ENCODE measurements around the gene MRM1.

MRM1 gene

DNA sequence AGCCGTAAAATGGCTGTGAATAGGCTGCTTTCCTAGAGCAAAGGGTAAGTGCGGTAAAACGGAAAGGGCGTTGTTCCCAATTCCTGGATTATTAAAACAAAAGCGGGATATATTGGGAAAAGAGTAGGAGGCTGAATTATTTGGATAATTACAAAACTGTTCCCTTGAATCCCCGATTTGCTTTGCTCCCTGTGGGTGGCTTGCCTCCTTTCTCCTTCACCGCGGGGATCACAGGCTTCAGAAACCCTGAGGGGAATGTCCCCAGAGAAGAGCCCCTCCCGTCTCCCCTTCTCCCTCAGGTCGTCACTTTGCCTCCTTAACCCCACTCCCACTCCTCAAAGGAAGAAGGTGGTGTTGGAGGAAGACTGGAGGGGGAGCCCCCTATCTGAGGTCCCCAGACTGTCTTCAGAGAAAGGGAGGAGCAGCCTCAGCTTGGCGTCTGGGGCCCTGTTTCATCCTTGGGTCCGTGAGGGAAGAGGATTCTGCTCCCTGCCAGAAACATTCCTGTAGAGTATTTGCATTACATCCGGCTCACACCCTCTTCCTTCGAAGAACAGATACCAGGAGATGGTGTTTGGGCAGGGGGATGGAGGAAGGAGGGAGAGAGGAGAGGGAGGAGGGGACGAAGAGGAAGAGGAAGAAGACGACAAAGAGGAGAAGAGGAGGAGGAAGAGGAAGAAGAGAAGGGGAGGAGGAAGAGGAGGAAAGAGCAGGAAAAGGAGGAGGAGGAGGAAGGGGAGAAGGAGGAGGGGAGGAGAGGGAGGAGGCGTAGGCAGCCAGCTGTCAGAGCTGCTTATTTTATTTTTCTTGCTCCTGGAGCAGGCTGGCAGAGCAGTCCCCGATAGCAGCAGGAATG, 31.8 kb downstream of the MRM1 start:
- no peak for DNase-seq

DNA sequence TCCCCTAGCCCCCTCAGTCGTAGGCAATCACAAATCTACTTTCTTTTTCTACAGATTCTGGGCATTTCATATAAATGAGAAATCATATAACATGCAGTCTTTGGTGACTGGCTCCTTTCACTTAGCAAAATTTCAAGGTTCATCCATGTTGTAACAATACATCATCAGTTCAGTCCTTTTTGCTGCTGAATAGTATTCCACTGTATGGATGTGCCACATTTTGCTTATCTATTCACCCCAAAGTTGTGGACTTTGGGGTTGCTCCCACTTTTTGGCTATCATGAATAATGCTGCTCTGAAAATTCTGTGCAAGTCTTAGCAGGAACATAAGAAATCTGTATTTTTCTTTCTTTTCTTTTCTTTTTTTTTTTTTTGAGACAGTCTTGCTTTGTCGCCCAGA, 39.0 kb downstream of the MRM1 start:
- DNase-seq, result no peak

DNA sequence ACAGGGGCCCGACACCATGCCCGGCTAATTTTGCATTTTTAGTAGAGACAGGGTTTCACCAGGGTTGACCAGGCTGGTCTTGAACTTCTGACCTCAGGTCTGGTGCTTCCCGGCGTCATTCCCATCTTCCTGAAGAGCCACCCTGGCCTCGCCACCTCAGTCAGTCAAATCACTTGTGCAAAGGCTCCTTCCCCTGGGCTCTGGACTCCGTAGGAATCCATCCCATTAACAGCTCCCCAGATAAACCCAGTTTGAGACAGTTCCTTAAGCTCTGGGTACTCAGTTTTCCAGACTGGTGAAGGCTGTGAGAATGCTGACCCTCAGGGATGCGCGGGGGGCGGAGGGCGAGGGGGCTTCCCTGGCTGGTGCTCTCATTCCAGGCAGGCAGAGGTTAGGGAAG, 39.5 kb downstream of the MRM1 start:
- no peak for DNase-seq

DNA sequence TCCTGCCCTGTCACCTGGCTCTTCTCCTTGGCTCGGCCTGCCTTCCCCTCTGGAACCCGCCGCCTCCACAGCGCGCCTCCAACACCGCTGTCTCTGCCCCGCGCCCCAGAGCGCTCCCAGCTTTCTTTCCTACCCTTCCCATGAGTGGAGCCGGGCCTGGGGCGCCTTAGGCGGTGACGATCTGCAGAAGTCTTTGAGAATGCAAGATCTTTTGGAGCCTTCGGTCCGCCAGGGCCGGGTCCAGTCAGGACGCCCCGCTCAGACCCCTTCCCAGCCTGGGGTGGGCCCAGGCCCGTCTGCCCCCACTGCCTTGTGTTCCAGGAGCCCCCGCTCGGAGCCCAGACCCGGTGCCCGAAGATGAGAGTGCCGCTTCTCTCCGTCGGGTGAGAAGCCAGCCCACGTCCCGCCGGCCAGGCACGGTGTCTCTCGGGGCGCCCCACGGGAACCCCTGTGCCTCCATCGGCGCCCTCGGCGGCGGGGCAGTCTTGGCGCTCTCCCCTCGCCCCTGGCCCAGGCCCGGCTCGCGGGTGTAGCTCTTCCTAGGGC, 40.0 kb downstream of the MRM1 start:
- DNase-seq, result no peak

DNA sequence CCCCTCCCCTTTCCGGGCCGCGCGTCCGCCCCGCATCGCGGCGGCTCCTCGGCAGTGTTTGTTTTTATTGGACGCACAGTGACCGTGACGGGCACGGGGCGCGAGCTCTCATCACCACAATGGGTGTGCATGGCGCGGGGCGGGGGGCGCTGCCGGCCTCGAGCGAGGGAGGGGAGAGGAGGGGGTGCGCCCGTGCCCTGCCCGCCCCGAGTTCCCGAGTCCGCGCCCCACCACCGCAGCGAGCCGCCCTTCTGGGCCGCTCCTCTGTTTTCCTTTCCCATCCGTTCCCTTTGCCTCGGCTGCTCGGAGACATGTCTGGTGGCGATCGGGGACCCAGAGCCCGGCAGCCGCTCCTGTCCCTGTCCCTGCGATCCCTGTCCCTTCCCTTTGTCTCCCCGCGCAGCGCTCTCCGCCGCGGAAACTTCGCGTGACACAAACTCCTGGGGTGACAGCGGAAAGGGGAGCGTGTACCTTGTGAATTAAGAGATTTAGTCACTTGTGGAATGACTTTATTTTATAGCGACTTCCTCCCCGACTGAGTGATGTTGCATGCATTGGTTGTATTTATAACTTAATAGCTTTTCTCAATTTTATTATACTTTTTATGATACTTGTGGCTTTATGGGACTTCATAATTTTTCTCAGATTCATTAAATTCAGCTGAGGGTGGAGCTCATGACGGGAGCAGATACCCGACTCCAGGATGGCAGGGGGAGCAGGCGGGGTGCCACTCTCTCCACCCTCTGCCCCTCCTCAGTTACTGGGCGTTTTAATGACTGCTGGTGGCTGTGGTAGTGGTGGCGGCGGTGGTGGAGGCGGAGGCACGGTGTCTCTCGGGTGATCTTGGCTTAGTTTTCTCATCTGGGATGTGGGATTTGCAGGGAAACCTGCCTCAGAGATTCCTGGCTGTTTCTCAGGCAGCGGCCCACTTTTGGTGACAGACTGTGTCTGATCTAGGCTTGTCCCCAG, 40.8 kb downstream of the MRM1 start:
- no peak for DNase-seq

DNA sequence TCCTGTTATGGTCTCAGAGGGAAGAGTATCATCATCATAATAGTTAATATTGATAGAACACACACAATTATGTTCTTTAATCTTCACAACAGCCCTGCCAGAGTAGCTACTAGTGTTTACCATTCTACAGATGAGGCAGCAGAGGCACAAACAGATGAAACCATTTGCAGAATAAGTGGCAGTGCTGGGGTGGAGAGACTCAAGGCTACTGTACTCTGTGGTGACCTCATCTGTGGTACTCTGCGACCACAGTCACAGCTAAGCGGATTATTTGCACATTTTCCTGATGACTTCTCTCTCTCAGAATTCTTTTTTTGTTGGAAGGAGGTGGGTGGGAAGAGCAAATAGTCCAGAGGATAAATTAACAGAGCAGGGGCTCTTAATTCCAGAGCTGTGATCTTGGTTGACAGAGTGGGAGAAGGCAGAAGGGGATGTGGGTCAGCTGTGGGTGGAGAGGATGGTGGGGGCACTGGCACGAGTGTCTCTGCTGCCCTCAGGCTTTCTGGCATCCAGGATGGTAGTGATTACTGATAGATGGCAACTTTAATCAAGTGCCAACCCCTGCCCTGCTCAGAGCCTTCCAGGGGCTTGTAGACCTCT, 41.8 kb downstream of the MRM1 start:
- no peak for DNase-seq

DNA sequence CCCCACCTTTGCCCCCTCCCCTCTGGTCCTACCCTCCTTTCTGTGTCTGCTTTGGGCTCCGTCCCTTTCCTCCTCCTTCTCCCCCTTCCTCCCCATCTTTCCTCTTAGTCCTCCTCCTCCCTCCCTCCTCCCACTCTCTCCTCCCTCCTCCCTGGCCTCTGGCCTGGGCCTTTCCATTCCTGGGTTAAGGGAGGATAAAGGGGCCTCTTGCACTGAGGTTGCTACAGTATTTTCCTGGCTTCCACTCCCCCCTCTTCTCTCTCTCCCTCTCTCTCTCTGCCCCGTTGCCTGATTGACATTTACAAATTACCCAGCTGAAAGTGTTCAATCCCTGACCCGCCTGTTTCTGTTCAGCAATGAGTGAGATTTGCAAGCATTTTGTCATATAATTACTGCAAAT, 44.0 kb downstream of the MRM1 start:
- no peak for DNase-seq

DNA sequence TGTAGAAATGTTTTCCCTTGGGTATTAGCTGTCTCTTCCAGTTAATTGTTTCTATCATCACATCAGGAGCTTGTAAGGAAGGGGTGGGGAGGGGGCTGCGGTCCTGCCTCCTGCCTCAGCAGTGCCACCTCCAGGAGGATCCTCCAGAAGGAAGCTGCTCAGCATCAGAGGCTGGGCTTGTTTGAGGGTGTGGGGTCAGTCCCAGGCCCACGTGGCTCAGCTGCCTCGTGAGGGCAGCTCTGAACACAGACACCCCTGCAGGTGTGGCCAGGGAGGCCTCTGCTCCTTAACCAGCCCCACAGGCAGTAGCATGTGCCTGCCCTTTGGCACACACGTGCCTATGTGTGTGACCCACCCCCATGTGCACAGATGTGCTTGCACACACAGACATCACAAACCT, 46.3 kb downstream of the MRM1 start:
- DNase-seq, result no peak

DNA sequence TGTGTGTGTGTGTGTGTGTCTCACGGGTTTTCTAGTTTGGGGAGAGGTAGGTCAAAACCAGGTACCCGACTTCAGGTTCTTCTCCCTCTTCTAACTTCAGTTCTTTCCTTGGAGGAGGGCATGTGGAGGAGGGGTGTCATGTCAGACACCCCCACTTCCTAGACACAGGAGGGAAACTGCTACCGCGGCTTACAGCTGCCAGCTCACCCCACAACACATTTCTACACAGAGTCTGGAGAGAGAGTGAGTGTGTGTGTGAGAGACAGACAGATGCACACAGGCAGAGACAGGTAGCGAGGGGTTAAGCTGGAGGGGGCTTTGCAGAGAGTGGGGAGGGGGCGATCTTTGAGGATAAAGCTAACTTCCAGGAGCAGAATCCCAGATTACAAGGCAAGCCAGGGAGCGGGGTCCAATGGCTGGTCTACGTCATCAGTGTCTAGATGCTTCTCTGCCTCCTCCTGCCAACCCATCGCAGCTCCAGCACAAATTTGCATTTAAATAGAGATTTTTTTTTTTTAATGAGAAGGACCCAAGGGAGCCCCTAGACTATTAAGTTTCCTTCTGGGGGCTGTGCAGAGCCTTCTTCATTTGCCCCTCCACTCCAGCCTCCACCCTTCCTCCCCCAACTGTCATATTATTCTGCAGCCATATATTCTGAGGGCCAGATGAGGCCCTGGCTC, 48.9 kb downstream of the MRM1 start:
- no peak for DNase-seq

DNA sequence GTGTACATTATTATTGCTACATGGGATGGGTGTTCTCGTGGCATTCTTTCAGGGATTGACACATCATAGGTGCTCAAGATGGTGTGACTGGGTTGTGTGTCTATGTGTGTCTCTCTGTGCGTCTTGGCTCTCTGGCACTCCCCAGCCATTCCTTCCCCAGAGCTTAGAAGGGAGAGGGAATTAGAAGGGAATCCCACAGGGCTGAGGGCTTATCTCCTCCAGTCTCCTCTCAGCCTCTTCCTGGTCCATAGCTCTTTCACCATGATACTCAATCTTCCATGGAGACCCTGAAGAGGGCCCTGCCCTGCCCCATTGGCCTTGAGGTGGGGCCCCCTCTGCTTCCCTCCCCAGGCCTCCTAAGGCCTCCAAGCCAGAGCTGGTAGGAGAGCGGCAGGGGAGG, 52.0 kb downstream of the MRM1 start:
- DNase-seq, result no peak

DNA sequence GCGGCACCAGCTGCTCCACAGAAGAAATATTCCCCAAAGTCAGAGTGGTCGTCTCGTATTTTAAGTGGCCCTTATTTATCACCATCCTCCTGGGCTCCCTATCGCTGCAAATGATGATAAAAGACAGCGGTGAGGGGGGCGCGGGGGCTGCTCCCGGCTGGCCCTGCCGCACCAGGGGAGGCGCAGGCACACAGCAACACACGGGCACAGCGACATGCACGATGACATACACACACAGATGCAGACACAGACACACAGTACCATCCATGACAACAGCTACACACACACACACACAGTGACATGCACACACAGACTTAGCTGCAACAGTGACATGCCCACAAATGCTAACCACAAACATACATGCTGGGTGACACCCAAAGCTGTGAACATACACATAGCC, 52.5 kb downstream of the MRM1 start:
- no peak for DNase-seq

DNA sequence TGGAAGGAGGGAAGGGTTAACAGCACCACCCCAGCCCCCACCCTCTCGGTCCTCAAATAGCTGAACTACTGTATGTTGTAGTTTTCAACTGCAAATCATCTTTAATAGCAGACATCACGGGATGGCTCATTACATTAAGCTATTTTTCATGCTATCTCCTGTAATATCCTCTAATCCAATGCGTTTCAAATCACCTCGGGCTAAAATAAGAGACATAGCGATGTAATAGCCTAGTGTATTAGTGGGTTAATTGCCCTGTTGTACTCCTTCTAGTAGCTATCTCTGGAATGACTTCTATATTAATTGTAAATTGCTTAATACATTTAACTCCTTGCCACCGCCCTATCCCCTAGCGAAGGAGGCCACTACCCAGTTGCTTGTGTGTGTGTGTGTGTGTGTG, 54.3 kb downstream of the MRM1 start:
- DNase-seq, result no peak

DNA sequence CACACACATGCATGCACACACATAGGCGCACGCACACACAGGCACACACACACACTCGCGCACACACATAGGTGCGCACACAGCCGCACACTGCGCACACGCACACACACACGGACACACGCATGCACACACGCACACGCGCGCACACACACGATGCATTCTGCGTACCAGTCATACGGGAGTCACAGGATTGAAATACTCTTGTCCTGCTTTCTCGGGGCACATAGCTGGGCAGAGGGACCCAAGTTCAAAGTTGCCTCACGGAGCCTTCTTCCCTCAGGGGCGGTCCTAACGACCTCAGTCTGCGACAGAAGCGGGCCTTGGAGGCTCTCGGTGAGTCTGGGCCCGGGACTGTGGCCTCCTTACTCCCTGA, 56.0 kb downstream of the MRM1 start:
- no peak for DNase-seq

DNA sequence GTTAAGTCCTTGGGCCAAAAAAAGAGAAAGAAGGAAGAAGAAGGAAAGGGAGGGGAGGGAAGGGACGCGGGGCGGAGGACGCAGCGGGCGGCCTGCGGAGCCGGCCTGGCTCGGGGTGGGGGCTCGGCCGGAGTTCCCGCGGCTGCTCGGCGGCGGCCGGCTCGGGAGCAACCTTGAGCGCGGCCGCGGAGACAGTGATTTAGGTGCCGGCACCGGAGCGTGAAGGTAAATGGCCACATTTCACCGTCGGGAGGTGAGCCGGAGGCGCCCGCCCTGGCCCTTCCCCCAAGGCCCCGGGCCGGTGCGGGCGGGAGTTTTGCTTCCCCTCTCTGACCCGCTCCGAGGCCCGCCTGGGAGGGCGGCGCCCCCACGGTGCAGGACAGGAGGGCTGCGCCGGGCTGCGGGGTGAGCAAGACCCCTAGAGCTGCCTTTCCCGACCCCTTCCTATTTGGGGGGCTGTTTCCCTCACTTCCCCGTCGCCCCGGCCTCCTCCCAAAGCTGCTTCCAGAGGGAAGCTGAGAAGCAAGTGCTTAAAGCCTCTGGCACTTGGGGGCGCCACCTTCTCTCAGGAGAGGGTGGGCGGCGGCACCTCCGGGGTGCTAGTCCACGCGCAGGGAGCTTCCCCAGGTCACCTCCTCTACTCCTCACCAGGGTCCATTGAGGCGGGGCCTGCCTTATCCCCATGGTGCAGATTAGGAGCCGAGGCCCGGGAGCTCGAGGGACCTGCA, 56.5 kb downstream of the MRM1 start:
- DNase-seq, result no peak

Data from bone marrow (tissue), 2 donors.